Measurements from ENCODE around the gene KLF2. TPM values are rescaled to one million over a fixed set of nuclear protein-coding genes. Genes with fewer than 3 reads are reported as not detected.
"Not testable (repeated sequence)": the region's sequence is repeated elsewhere in the genome, so short reads cannot be mapped to it uniquely, and the experiment has no call there.

The KLF2 gene
- total RNA-seq, 1 donor: 3.0 TPM

- no peak for DNase-seq (ENCODE audit: low read depth)
- no peak for TF ChIP-seq CTCF (IDR thresholded peaks at IDR 0.05; ENCODE audit: insufficient read depth, low read depth, low read length)
- H3K4me3 ChIP-seq (ENCODE audit: low read depth, low read length): no peak overlapping the region
These were observed 27.9 kb upstream of the KLF2 start for GRCh38 chr19:16296713-16297112.

GRCh38 chr19:16297575-16298178, 26.9 kb upstream of the KLF2 start:
- TF ChIP-seq CTCF (IDR thresholded peaks at IDR 0.05; ENCODE audit: insufficient read depth, low read depth, low read length): no peak
- no peak for DNase-seq (ENCODE audit: low read depth)
- no peak overlapping the region for H3K4me3 ChIP-seq (ENCODE audit: low read depth, low read length)

GRCh38 chr19:16298334-16298733, 26.3 kb upstream of the KLF2 start:
- TF ChIP-seq CTCF (IDR thresholded peaks at IDR 0.05; ENCODE audit: insufficient read depth, low read depth, low read length): no peak
- DNase-seq (ENCODE audit: low read depth): no peak
- H3K4me3 ChIP-seq (ENCODE audit: low read depth, low read length): no peak overlapping the region

- no peak for DNase-seq (ENCODE audit: low read depth)
- no peak for TF ChIP-seq CTCF (IDR thresholded peaks at IDR 0.05; ENCODE audit: insufficient read depth, low read depth, low read length)
- no peak overlapping the region for H3K4me3 ChIP-seq (ENCODE audit: low read depth, low read length)
These were observed 22.5 kb upstream of the KLF2 start for GRCh38 chr19:16301999-16302694.

GRCh38 chr19:16303755-16304154, 20.9 kb upstream of the KLF2 start:
- TF ChIP-seq CTCF (IDR thresholded peaks at IDR 0.05; ENCODE audit: insufficient read depth, low read depth, low read length): no peak
- H3K4me3 ChIP-seq (ENCODE audit: low read depth, low read length): no peak overlapping the region
- DNase-seq (ENCODE audit: low read depth): peak; percentile 90

GRCh38 chr19:16304511-16304910, 20.1 kb upstream of the KLF2 start:
- not testable (repeated sequence) for DNase-seq (ENCODE audit: low read depth); H3K4me3 ChIP-seq (ENCODE audit: low read depth, low read length)

- H3K4me3 ChIP-seq (ENCODE audit: low read depth, low read length); DNase-seq (ENCODE audit: low read depth): not testable (repeated sequence)
These were observed 19.6 kb upstream of the KLF2 start for GRCh38 chr19:16305060-16305459.

All from fibroblast of villous mesenchyme (primary cell).